PC-3 (cell line): ENCODE results near the gene FXYD1. TPM values are rescaled to one million over a fixed set of nuclear protein-coding genes. Genes with fewer than 3 reads are reported as not detected.

Source experiments
- ATAC-seq: fragments of 200-7000 bp; cut with Tn5 transposase; 2 replicates; pipeline ENCODE4 v1.9.1; 2020; ENCODE audit warnings: mild to moderate bottlenecking, moderate library complexity
- BruUV-seq: library from RNA; stranded (reverse); fragments of 400-500 nt; replicated peaks from 2 replicates; lab custom pipeline; 2021; lab: Mats Ljungman, UMichigan
- CTCF ChIA-PET: fragments of 300-600 bp; sonication (Branson Sonifier 250); formaldehyde crosslinking; loops from one replicate; lab custom pipeline; 2022; ENCODE audit warnings: antibody characterized with exemption; lab: Charles Lee
- POLR2A ChIA-PET: fragments of 300-600 bp; sonication (Branson Sonifier 250); formaldehyde crosslinking; loops from one replicate; lab custom pipeline; 2022; ENCODE audit warnings: antibody characterized with exemption; ENCODE audit not compliant: unreplicated experiment; lab: Charles Lee
- DNase-seq: peaks from one replicate; pipeline ENCODE4 v3.0.0-alpha.2; 2015
- H2AFZ ChIP-seq: fragments of 300-600 bp; sonication (generic); 2 replicates; pipeline ENCODE4 v1.6.0; 2016; ENCODE audit warnings: antibody characterized with exemption, low read length
- H3F3A ChIP-seq: fragments of 300-600 bp; sonication (generic); one replicate; pipeline ENCODE4 v1.6.0; 2017; ENCODE audit warnings: antibody characterized with exemption, low read length, control low read depth, mild to moderate bottlenecking; ENCODE audit not compliant: unreplicated experiment
- H3K27ac ChIP-seq: fragments of 300-600 bp; sonication (generic); 2 replicates; pipeline ENCODE4 v1.5.1; 2016; ENCODE audit warnings: mild to moderate bottlenecking, low read length
- H3K27me3 ChIP-seq: fragments of 300-600 bp; sonication (generic); 2 replicates; pipeline ENCODE4 v1.6.1; 2016; ENCODE audit warnings: low read length, mixed read lengths
- H3K36me3 ChIP-seq: fragments of 300-600 bp; sonication (generic); 2 replicates; pipeline ENCODE4 v1.6.1; 2016; ENCODE audit warnings: low read depth, mixed run types, low read length, mixed read lengths
- H3K4me1 ChIP-seq: fragments of 300-600 bp; sonication (generic); 2 replicates; pipeline ENCODE4 v1.5.1; 2016; ENCODE audit warnings: low read length; ENCODE audit not compliant: insufficient read depth
- H3K4me2 ChIP-seq: fragments of 300-600 bp; sonication (generic); 2 replicates; pipeline ENCODE4 v1.6.0; 2016; ENCODE audit warnings: low read length
- H3K4me3 ChIP-seq: fragments of 300-600 bp; sonication (generic); 2 replicates; pipeline ENCODE4 v1.5.1; 2016; ENCODE audit warnings: mild to moderate bottlenecking, low read length, mixed read lengths
- H3K79me2 ChIP-seq: fragments of 300-600 bp; sonication (generic); 2 replicates; pipeline ENCODE4 v1.6.1; 2017; ENCODE audit warnings: low read length, mixed read lengths
- H3K9ac ChIP-seq: fragments of 300-600 bp; sonication (generic); 2 replicates; pipeline ENCODE4 v1.6.0; 2016; ENCODE audit warnings: mild to moderate bottlenecking, low read length
- H3K9me2 ChIP-seq: fragments of 300-600 bp; sonication (generic); replicated peaks from 2 replicates; pipeline ENCODE4 v1.6.1; 2016; ENCODE audit warnings: mixed run types, low read length, mixed read lengths
- H3K9me3 ChIP-seq: fragments of 300-600 bp; sonication (generic); 2 replicates; pipeline ENCODE4 v1.6.1; 2016; ENCODE audit warnings: low read length, mixed read lengths
- H4K20me1 ChIP-seq: fragments of 300-600 bp; sonication (generic); 2 replicates; pipeline ENCODE4 v1.6.1; 2016; ENCODE audit warnings: low read length, mixed read lengths
- CTCF ChIP-seq: fragments of 300-600 bp; sonication (generic); conservative IDR thresholded peaks from 2 replicates; pipeline ENCODE4 v1.5.1; 2017; ENCODE audit warnings: antibody characterized with exemption, low read depth, mild to moderate bottlenecking, low read length
- EZH2 ChIP-seq: fragments of 300-600 bp; sonication (generic); IDR thresholded peaks from one replicate; pipeline ENCODE4 v1.6.1; 2017; ENCODE audit warnings: antibody characterized with exemption, mild to moderate bottlenecking, low read length; ENCODE audit not compliant: unreplicated experiment
- EZH2phosphoT487 ChIP-seq: fragments of 300-600 bp; sonication (generic); IDR thresholded peaks from 2 replicates; pipeline ENCODE4 v1.6.1; 2018; ENCODE audit warnings: mild to moderate bottlenecking, antibody characterized with exemption, low read length, borderline replicate concordance
- intact Hi-C: fragments of 100-400 bp; cut with micrococcal nuclease; formaldehyde crosslinking; loops from 2 replicates; pipeline ENCODE4 v1.9.0; 2023
- total RNA-seq: library from RNA; depleted of rRNA; stranded (reverse); fragments of >200 nt; gene quantifications from 2 replicates; pipeline ENCODE4 v1.2.3, GENCODE V29; 2014

FXYD1 gene
- total RNA-seq, 1 experiment from 2014 or later: not detected

GRCh38 chr19:35167251-35168119, 28.9 kb downstream of the FXYD1 start:
- no peak for DNase-seq
- Histone ChIP-seq H3K9me2 (no peaks in the 10 kb centered on the region), H3K9me3 (peaks cover 5% of the 10 kb centered on the region; the same call in 1 of the 2 replicates), H3K79me2 (no peaks in the 10 kb centered on the region), H2AFZ (no peak overlapping the region), H3K4me1 (peaks cover 26% of the 10 kb centered on the region), H3K27me3 (no peaks in the 10 kb centered on the region), H3F3A (no peaks in the 10 kb centered on the region), H3K27ac (peak overlapping the region; percentile 33; the same call in 1 of the 2 replicates), H3K4me2 (no peak overlapping the region; the same call in 1 of the 2 replicates), H3K36me3 (peaks cover 49% of the 10 kb centered on the region), H4K20me1 (no peaks in the 10 kb centered on the region), H3K4me3 (no peak overlapping the region), H3K9ac (no peak overlapping the region)
- no peak for ATAC-seq
- TF ChIP-seq EZH2phosphoT487 (no peak), EZH2 (no peak), CTCF (no peak)
- ChIA-PET POLR2A (no interaction called here), CTCF (interaction anchor here (0.6 to 0.8 kb wide), 2 partner anchors 13 to 27 kb away, joined by 4 read pairs; no protein-coding TSS in a partner anchor)
- intact Hi-C loops: no loop called here
- no TSS peak for BruUV-seq

- peaks cover 5% of the 10 kb centered on the region; the same call in 1 of the 2 replicates for H3K9me3 ChIP-seq
- peak overlapping the region; percentile 36; the same call in 1 of the 2 replicates for H3K27ac ChIP-seq
- H3K4me1 ChIP-seq: peaks cover 26% of the 10 kb centered on the region
- peaks cover 43% of the 10 kb centered on the region for H3K36me3 ChIP-seq
- DNase-seq: peak; percentile 90
- ChIA-PET CTCF (interaction anchor here (0.8 kb wide), 1 partner anchor 27 kb away, joined by 4 read pairs; no protein-coding TSS in a partner anchor), POLR2A (no interaction called here)
- H3F3A ChIP-seq: no peaks in the 10 kb centered on the region
- no peak overlapping the region for H3K9ac ChIP-seq
- no peaks in the 10 kb centered on the region for H3K27me3 ChIP-seq
- H3K79me2 ChIP-seq: no peaks in the 10 kb centered on the region
- H3K4me3 ChIP-seq: no peak overlapping the region
- TF ChIP-seq EZH2phosphoT487: no peak
- no peak for TF ChIP-seq CTCF
- TF ChIP-seq EZH2: no peak
- H3K4me2 ChIP-seq: peak overlapping the region; percentile 17; the same call in 1 of the 2 replicates
- ATAC-seq: peak; percentile 96
- H2AFZ ChIP-seq: no peak overlapping the region
- intact Hi-C loops: no loop called here
- no TSS peak for BruUV-seq
- H4K20me1 ChIP-seq: no peaks in the 10 kb centered on the region
- no peaks in the 10 kb centered on the region for H3K9me2 ChIP-seq
Measured at GRCh38 chr19:35168196-35168595, 29.6 kb downstream of the FXYD1 start.
